HUES6 (cell line): ENCODE measurements around the gene GULP1.

Experiments used
- H3K27ac ChIP-seq: 2 replicates; pipeline ENCODE4 v1.7.0; 2013; ENCODE audit warnings: low read depth, mild to moderate bottlenecking, low read length, inconsistent platforms
- H3K27me3 ChIP-seq: 2 replicates; pipeline ENCODE4 v1.6.1; 2013; ENCODE audit warnings: low read length; ENCODE audit not compliant: control insufficient read depth, insufficient read depth
- H3K36me3 ChIP-seq: 2 replicates; pipeline ENCODE4 v1.6.1; 2013; ENCODE audit warnings: low read length; ENCODE audit not compliant: control insufficient read depth, insufficient read depth
- H3K4me1 ChIP-seq: 2 replicates; pipeline ENCODE4 v1.6.1; 2013; ENCODE audit warnings: low read length; ENCODE audit not compliant: control insufficient read depth, insufficient read depth
- H3K4me3 ChIP-seq: 2 replicates; pipeline ENCODE4 v1.5.1; 2013; ENCODE audit warnings: low read depth, low read length
- H3K9ac ChIP-seq: one replicate; pipeline ENCODE4 v1.6.1; 2013; ENCODE audit warnings: mild to moderate bottlenecking, low read length
- H3K9me3 ChIP-seq: 2 replicates; pipeline ENCODE4 v1.6.1; 2013; ENCODE audit warnings: low read depth, low read length; ENCODE audit not compliant: control insufficient read depth, insufficient read depth

Gene GULP1

GRCh38 chr2:188610827-188611226, 319.2 kb downstream of the GULP1 start:
- H3K36me3 ChIP-seq, result no peaks in the 10 kb centered on the region
- peaks cover 8% of the 10 kb centered on the region; the same call in 1 of the 2 replicates for H3K9me3 ChIP-seq
- H3K4me3 ChIP-seq, result no peak overlapping the region
- no peaks in the 10 kb centered on the region for H3K4me1 ChIP-seq
- H3K9ac ChIP-seq, result no peak overlapping the region
- H3K27ac ChIP-seq, result no peak overlapping the region
- no peaks in the 10 kb centered on the region for H3K27me3 ChIP-seq

- H3K27ac ChIP-seq, result no peak overlapping the region
- no peaks in the 10 kb centered on the region for H3K4me1 ChIP-seq
- no peaks in the 10 kb centered on the region for H3K9me3 ChIP-seq
- H3K36me3 ChIP-seq, result no peaks in the 10 kb centered on the region
- no peak overlapping the region for H3K9ac ChIP-seq
- H3K27me3 ChIP-seq, result no peaks in the 10 kb centered on the region
- no peak overlapping the region for H3K4me3 ChIP-seq
These were observed 327.5 kb downstream of the GULP1 start for GRCh38 chr2:188619146-188619545.

- H3K9me3 ChIP-seq, result no peaks in the 10 kb centered on the region
- no peaks in the 10 kb centered on the region for H3K4me1 ChIP-seq
- no peaks in the 10 kb centered on the region for H3K27me3 ChIP-seq
- H3K27ac ChIP-seq, result no peak overlapping the region
- no peak overlapping the region for H3K9ac ChIP-seq
- no peaks in the 10 kb centered on the region for H3K36me3 ChIP-seq
- no peak overlapping the region for H3K4me3 ChIP-seq
These were observed 329.2 kb downstream of the GULP1 start for GRCh38 chr2:188620916-188621315.

GRCh38 chr2:188622601-188623260, 331.1 kb downstream of the GULP1 start:
- no peak overlapping the region for H3K27ac ChIP-seq
- no peaks in the 10 kb centered on the region for H3K4me1 ChIP-seq
- H3K9me3 ChIP-seq, result no peaks in the 10 kb centered on the region
- H3K27me3 ChIP-seq, result no peaks in the 10 kb centered on the region
- H3K9ac ChIP-seq, result no peak overlapping the region
- no peaks in the 10 kb centered on the region for H3K36me3 ChIP-seq
- no peak overlapping the region for H3K4me3 ChIP-seq

GRCh38 chr2:188623995-188624643, 332.4 kb downstream of the GULP1 start:
- H3K27ac ChIP-seq, result no peak overlapping the region
- no peak overlapping the region for H3K9ac ChIP-seq
- H3K27me3 ChIP-seq, result no peaks in the 10 kb centered on the region
- H3K9me3 ChIP-seq, result no peaks in the 10 kb centered on the region
- H3K4me1 ChIP-seq, result no peaks in the 10 kb centered on the region; the same call in 1 of the 2 replicates
- H3K36me3 ChIP-seq, result no peaks in the 10 kb centered on the region
- no peak overlapping the region for H3K4me3 ChIP-seq

- Histone ChIP-seq H3K9ac (no peak overlapping the region), H3K27ac (no peak overlapping the region), H3K36me3 (no peaks in the 10 kb centered on the region), H3K4me1 (peaks cover 6% of the 10 kb centered on the region; the same call in 1 of the 2 replicates), H3K9me3 (no peaks in the 10 kb centered on the region), H3K27me3 (no peaks in the 10 kb centered on the region), H3K4me3 (no peak overlapping the region)
These were observed 335.8 kb downstream of the GULP1 start for GRCh38 chr2:188627471-188627870.

- Histone ChIP-seq H3K36me3 (no peaks in the 10 kb centered on the region), H3K4me1 (peaks cover 6% of the 10 kb centered on the region; the same call in 1 of the 2 replicates), H3K9me3 (no peaks in the 10 kb centered on the region), H3K27ac (no peak overlapping the region), H3K27me3 (no peaks in the 10 kb centered on the region), H3K9ac (no peak overlapping the region), H3K4me3 (no peak overlapping the region)
These were observed 337.5 kb downstream of the GULP1 start for GRCh38 chr2:188628989-188629752.

- no peak overlapping the region for H3K27ac ChIP-seq
- H3K9ac ChIP-seq, result no peak overlapping the region
- H3K4me3 ChIP-seq, result no peak overlapping the region
- H3K36me3 ChIP-seq, result no peaks in the 10 kb centered on the region
- no peaks in the 10 kb centered on the region for H3K27me3 ChIP-seq
- peaks cover 6% of the 10 kb centered on the region; the same call in 1 of the 2 replicates for H3K4me1 ChIP-seq
- H3K9me3 ChIP-seq, result no peaks in the 10 kb centered on the region
These were observed 338.3 kb downstream of the GULP1 start for GRCh38 chr2:188629753-188630527.

GRCh38 chr2:188631037-188631809, 339.5 kb downstream of the GULP1 start:
- Histone ChIP-seq H3K4me3 (no peak overlapping the region), H3K4me1 (peaks cover 6% of the 10 kb centered on the region; the same call in 1 of the 2 replicates), H3K36me3 (no peaks in the 10 kb centered on the region), H3K27me3 (no peaks in the 10 kb centered on the region), H3K9ac (no peak overlapping the region), H3K27ac (no peak overlapping the region), H3K9me3 (no peaks in the 10 kb centered on the region)

GRCh38 chr2:188634656-188635055, 343.0 kb downstream of the GULP1 start:
- H3K4me1 ChIP-seq, result peaks cover under 1% of the 10 kb centered on the region; the same call in 1 of the 2 replicates
- H3K27ac ChIP-seq, result no peak overlapping the region
- no peaks in the 10 kb centered on the region for H3K36me3 ChIP-seq
- no peaks in the 10 kb centered on the region for H3K9me3 ChIP-seq
- H3K27me3 ChIP-seq, result no peaks in the 10 kb centered on the region
- H3K4me3 ChIP-seq, result no peak overlapping the region
- no peak overlapping the region for H3K9ac ChIP-seq
